GM23248 (cell line): ENCODE data around the gene IL1R1. TPM values are rescaled to one million over a fixed set of nuclear protein-coding genes. Genes with fewer than 3 reads are reported as not detected.

Experiments
- DNase-seq: peaks from one replicate; pipeline ENCODE4 v3.0.0-alpha.2; 2015
- H2AFZ ChIP-seq: fragments of 200-600 bp; sonication (generic); 2 replicates; pipeline ENCODE4 v1.6.1; 2016; ENCODE audit warnings: antibody characterized with exemption
- H3F3A ChIP-seq: fragments of 200-600 bp; sonication (generic); 2 replicates; pipeline ENCODE4 v1.6.1; 2016; ENCODE audit warnings: mild to moderate bottlenecking, antibody characterized with exemption, mixed run types; ENCODE audit not compliant: insufficient read depth
- H3K27ac ChIP-seq: fragments of 200-600 bp; sonication (generic); 2 replicates; pipeline ENCODE4 v1.5.1; 2016; ENCODE audit warnings: mild to moderate bottlenecking
- H3K27me3 ChIP-seq: fragments of 200-600 bp; sonication (generic); replicated peaks from 2 replicates; pipeline ENCODE4 v1.6.1; 2016; ENCODE audit warnings: mild to moderate bottlenecking; ENCODE audit not compliant: insufficient read depth
- H3K36me3 ChIP-seq: fragments of 200-600 bp; sonication (generic); 2 replicates; pipeline ENCODE4 v1.6.1; 2016; ENCODE audit warnings: low read depth, mild to moderate bottlenecking
- H3K4me1 ChIP-seq: fragments of 200-600 bp; sonication (generic); 2 replicates; pipeline ENCODE4 v1.6.1; 2016; ENCODE audit warnings: mild to moderate bottlenecking; ENCODE audit not compliant: insufficient read depth
- H3K4me2 ChIP-seq: fragments of 200-600 bp; sonication (generic); one replicate; pipeline ENCODE4 v1.6.1; 2016; ENCODE audit warnings: mild to moderate bottlenecking; ENCODE audit not compliant: unreplicated experiment
- H3K4me3 ChIP-seq: fragments of 200-600 bp; sonication (generic); 2 replicates; pipeline ENCODE4 v1.5.1; 2016; ENCODE audit warnings: mild to moderate bottlenecking
- H3K79me2 ChIP-seq: fragments of 200-600 bp; sonication (generic); 2 replicates; pipeline ENCODE4 v1.6.1; 2016; ENCODE audit warnings: mild to moderate bottlenecking; ENCODE audit not compliant: insufficient read depth
- H3K9ac ChIP-seq: fragments of 200-600 bp; sonication (generic); 2 replicates; pipeline ENCODE4 v1.6.1; 2016; ENCODE audit warnings: mild to moderate bottlenecking
- H3K9me2 ChIP-seq: fragments of 200-600 bp; sonication (generic); 2 replicates; pipeline ENCODE4 v1.6.1; 2016; ENCODE audit warnings: mixed run types, mild to moderate bottlenecking, moderate library complexity; ENCODE audit not compliant: insufficient read depth
- H3K9me3 ChIP-seq: fragments of 200-600 bp; sonication (generic); one replicate; pipeline ENCODE4 v1.6.1; 2017; ENCODE audit warnings: low read depth
- H4K20me1 ChIP-seq: fragments of 200-600 bp; sonication (generic); 2 replicates; pipeline ENCODE4 v1.6.0; 2016; ENCODE audit not compliant: insufficient read depth
- EZH2 ChIP-seq: fragments of 200-600 bp; sonication (generic); IDR thresholded peaks from 2 replicates; pipeline ENCODE4 v1.6.1; 2018; ENCODE audit warnings: antibody characterized with exemption, mild to moderate bottlenecking; ENCODE audit not compliant: insufficient read depth, poor library complexity, severe bottlenecking
- EZH2phosphoT487 ChIP-seq: fragments of 200-600 bp; sonication (generic); IDR thresholded peaks from 2 replicates; pipeline ENCODE4 v1.6.1; 2018; ENCODE audit warnings: antibody characterized with exemption, moderate library complexity, mild to moderate bottlenecking, low read depth; ENCODE audit not compliant: insufficient read depth
- WGBS, 2 experiments: methylation state at CpG; one replicate each; pipeline ENCODE4 v1.1.6; 2015 to 2017; ENCODE audit warnings: low lambda C conversion rate in 2 of 2, low coverage in 1 of 2; ENCODE audit errors: missing lambda C conversion rate in 2 of 2; 5-methylcytosine and 5-hydroxymethylcytosine counted together
- in situ Hi-C: fragments of 300-500 bp; cut with MboI; formaldehyde crosslinking; loops from 2 replicates; pipeline ENCODE4 v1.15.0; 2020
- polyA plus RNA-seq: library from polyadenylated mRNA; unstranded; fragments of >200 nt; fragmentation: Nextera tagmentation; extraction: Ambion mirVana; gene quantifications from 2 replicates; pipeline ENCODE4 v1.2.1, GENCODE V29; 2016
- total RNA-seq: library from RNA; depleted of rRNA; stranded (reverse); fragments of >200 nt; shearing (Covaris generic); gene quantifications from 2 replicates; pipeline ENCODE4 v1.2.3, GENCODE V29; 2014

IL1R1 gene
- total and polyA plus RNA-seq, 2 experiments from 2014 or later = 75.4 to 87.9 TPM

GRCh38 chr2:102142829-102143449 is 393 bp downstream of the IL1R1 start:
- Histone ChIP-seq H3K4me1 (peaks cover 31% of the 10 kb centered on the region), H3K9ac (peak overlapping the region; percentile 99), H3K36me3 (peaks cover 24% of the 10 kb centered on the region), H2AFZ (no peak overlapping the region), H3K9me3 (no peaks in the 10 kb centered on the region), H3F3A (peaks cover 53% of the 10 kb centered on the region), H3K79me2 (peaks cover 94% of the 10 kb centered on the region), H3K27ac (peak overlapping the region; percentile 97), H3K27me3 (no peaks in the 10 kb centered on the region), H4K20me1 (no peaks in the 10 kb centered on the region), H3K9me2 (no peaks in the 10 kb centered on the region), H3K4me2 (peak overlapping the region; percentile 81), H3K4me3 (peak overlapping the region; percentile 86)
- 2 to 3% methylated on average over 24 to 42 of the region's 42 CpGs for WGBS, 2 experiments
- TF ChIP-seq EZH2 (no peak), EZH2phosphoT487 (no peak)
- DNase-seq = peak; percentile 70
- in situ Hi-C loops = loop anchor here (25.0 kb wide), 1 partner anchor 106 kb away; no protein-coding TSS in a partner anchor

GRCh38 chr2:102143450-102143985 is 972 bp downstream of the IL1R1 start:
- DNase-seq = peak; percentile 69
- Histone ChIP-seq H3K9me3 (no peaks in the 10 kb centered on the region), H4K20me1 (no peaks in the 10 kb centered on the region), H3K4me3 (peak overlapping the region; percentile 86), H3K4me1 (peaks cover 26% of the 10 kb centered on the region), H3K36me3 (peaks cover 24% of the 10 kb centered on the region), H3K79me2 (peaks cover 94% of the 10 kb centered on the region), H3K9ac (peak overlapping the region; percentile 99), H3K27ac (peak overlapping the region; percentile 97), H3K4me2 (peak overlapping the region; percentile 81), H3F3A (peaks cover 59% of the 10 kb centered on the region), H3K9me2 (no peaks in the 10 kb centered on the region), H2AFZ (no peak overlapping the region), H3K27me3 (no peaks in the 10 kb centered on the region)
- TF ChIP-seq EZH2 (no peak), EZH2phosphoT487 (no peak)
- in situ Hi-C loops = loop anchor here (25.0 kb wide), 1 partner anchor 106 kb away; no protein-coding TSS in a partner anchor
- 20 to 25% methylated on average over 10 of the region's 10 CpGs for WGBS, 2 experiments

- WGBS, 2 experiments = 25 to 29% methylated on average over 4 of the region's 4 CpGs
These were observed 1.6 kb downstream of the IL1R1 start for GRCh38 chr2:102144128-102144527.

GRCh38 chr2:102145107-102145506 is 2.6 kb downstream of the IL1R1 start:
- Histone ChIP-seq H3K4me2 (no peak overlapping the region), H2AFZ (no peak overlapping the region), H3K4me3 (peak overlapping the region; percentile 86), H3K9ac (no peak overlapping the region), H3K79me2 (peaks cover 94% of the 10 kb centered on the region), H3K36me3 (peaks cover 29% of the 10 kb centered on the region), H3K4me1 (peaks cover 22% of the 10 kb centered on the region), H3F3A (peaks cover 65% of the 10 kb centered on the region), H4K20me1 (no peaks in the 10 kb centered on the region; the same call in 1 of the 2 replicates), H3K9me2 (no peaks in the 10 kb centered on the region), H3K27ac (no peak overlapping the region), H3K9me3 (no peaks in the 10 kb centered on the region), H3K27me3 (no peaks in the 10 kb centered on the region)
- 94 to 95% methylated on average over 4 of the region's 4 CpGs for WGBS, 2 experiments
- no peak for DNase-seq
- TF ChIP-seq EZH2phosphoT487 (no peak), EZH2 (no peak)
- in situ Hi-C loops = loop anchor here (25.0 kb wide), 1 partner anchor 108 kb away; no protein-coding TSS in a partner anchor

More at GRCh38 chr2:102144128-102144527, 1.6 kb downstream of the IL1R1 start:
- in situ Hi-C loops = loop anchor here (25.0 kb wide), 1 partner anchor 107 kb away; no protein-coding TSS in a partner anchor
- peaks cover 29% of the 10 kb centered on the region for H3K36me3 ChIP-seq
- peaks cover 23% of the 10 kb centered on the region for H3K4me1 ChIP-seq
- peak overlapping the region; percentile 97 for H3K27ac ChIP-seq
- peaks cover 94% of the 10 kb centered on the region for H3K79me2 ChIP-seq
- DNase-seq = peak; percentile 58
- H3K4me3 ChIP-seq = peak overlapping the region; percentile 86
- peaks cover 65% of the 10 kb centered on the region for H3F3A ChIP-seq
- H4K20me1 ChIP-seq = no peaks in the 10 kb centered on the region
- no peaks in the 10 kb centered on the region for H3K9me2 ChIP-seq
- peak overlapping the region; percentile 99 for H3K9ac ChIP-seq
- H2AFZ ChIP-seq = no peak overlapping the region
- no peaks in the 10 kb centered on the region for H3K27me3 ChIP-seq
- no peak for TF ChIP-seq EZH2phosphoT487
- no peaks in the 10 kb centered on the region for H3K9me3 ChIP-seq
- peak overlapping the region; percentile 81 for H3K4me2 ChIP-seq
